HEK293T (cell line): ENCODE data around the gene KCNK1.

Source experiments
- FOXA1 ChIP-seq: fragments of 450-650 bp; IDR thresholded peaks from 2 replicates; pipeline ENCODE4 v1.6.1; 2016; ENCODE audit warnings: mild to moderate bottlenecking
- FOXM1 ChIP-seq: fragments of 450-650 bp; IDR thresholded peaks from 2 replicates; pipeline ENCODE4 v1.6.1; 2017; ENCODE audit warnings: mild to moderate bottlenecking, borderline replicate concordance
- NFRKB ChIP-seq: fragments of 450-650 bp; IDR thresholded peaks from 2 replicates; pipeline ENCODE4 v1.6.1; 2016; ENCODE audit warnings: mild to moderate bottlenecking, moderate library complexity
- TARDBP ChIP-seq: fragments of 450-650 bp; IDR thresholded peaks from 2 replicates; pipeline ENCODE4 v1.6.1; 2016

- TF ChIP-seq FOXM1 (no peak), TARDBP (no peak), NFRKB (no peak), FOXA1 (no peak)
These were observed 8.7 kb upstream of the KCNK1 start for GRCh38 chr1:233605205-233605604.
